Fibroblast of skin of back (primary cell): Measurements from ENCODE around the gene ARL6IP4. TPM values are rescaled to one million over a fixed set of nuclear protein-coding genes. Genes with fewer than 3 reads are reported as not detected.

Source experiments
- DNase-seq: peaks from one replicate; pipeline ENCODE4 v3.0.0-alpha.2; 2013
- polyA plus RNA-seq, 2 experiments: library from polyadenylated mRNA; unstranded; fragments of 120-200 nt; gene quantifications; one replicate each; pipeline ENCODE4 v1.2.1, GENCODE V29; 2013; ENCODE audit not compliant: insufficient read length in 2 of 2

ARL6IP4 gene
- polyA plus RNA-seq (2013, experiment 1 of 2; ENCODE audit: insufficient read length), result 248 TPM
- polyA plus RNA-seq (2013, experiment 2 of 2; ENCODE audit: insufficient read length), result 200 TPM

- DNase-seq, result peak; percentile 75
Measured at GRCh38 chr12:122980183-122981035, at the start of gene ARL6IP4. TSS of gene ARL6IP4 (plus strand) at chr12:122980681. CDS start at chr12:122981140, 459 bp downstream.

- no peak for DNase-seq
Measured at GRCh38 chr12:122932207-122932606, 48.3 kb upstream of the ARL6IP4 start.

- DNase-seq, result no peak
Measured at GRCh38 chr12:122934722-122935121, 45.8 kb upstream of the ARL6IP4 start.

- no peak for DNase-seq
Measured at GRCh38 chr12:122935318-122935717, 45.2 kb upstream of the ARL6IP4 start.

GRCh38 chr12:122937622-122938091, 42.8 kb upstream of the ARL6IP4 start:
- DNase-seq, result no peak

- no peak for DNase-seq
Measured at GRCh38 chr12:122939125-122939524, 41.4 kb upstream of the ARL6IP4 start.

GRCh38 chr12:122941351-122941750, 39.1 kb upstream of the ARL6IP4 start:
- DNase-seq, result peak; percentile 50

- peak; percentile 33 for DNase-seq
Measured at GRCh38 chr12:122942637-122943036, 37.8 kb upstream of the ARL6IP4 start.

- DNase-seq, result no peak
Measured at GRCh38 chr12:122943196-122943595, 37.3 kb upstream of the ARL6IP4 start.

GRCh38 chr12:122944605-122945592, 35.6 kb upstream of the ARL6IP4 start:
- DNase-seq, result peak; percentile 20

- DNase-seq, result peak; percentile 100
Measured at GRCh38 chr12:122946690-122947341, 33.7 kb upstream of the ARL6IP4 start.

- no peak for DNase-seq
Measured at GRCh38 chr12:122947352-122947792, 33.1 kb upstream of the ARL6IP4 start.

- no peak for DNase-seq
Measured at GRCh38 chr12:122948605-122949004, 31.9 kb upstream of the ARL6IP4 start.

- no peak for DNase-seq
Measured at GRCh38 chr12:122949405-122949804, 31.1 kb upstream of the ARL6IP4 start.

- no peak for DNase-seq
Measured at GRCh38 chr12:122949816-122950675, 30.4 kb upstream of the ARL6IP4 start.

- peak; percentile 44 for DNase-seq
Measured at GRCh38 chr12:122951406-122951805, 29.1 kb upstream of the ARL6IP4 start.

- DNase-seq, result peak; percentile 69
Measured at GRCh38 chr12:122951979-122952892, 28.2 kb upstream of the ARL6IP4 start.

- no peak for DNase-seq
Measured at GRCh38 chr12:122955156-122955555, 25.3 kb upstream of the ARL6IP4 start.

GRCh38 chr12:122956035-122956434, 24.4 kb upstream of the ARL6IP4 start:
- no peak for DNase-seq
